Breast epithelium (tissue), 3 donors: ENCODE results near the gene CELA1.
"Not testable (repeated sequence)": the region's sequence is repeated elsewhere in the genome, so short reads cannot be mapped to it uniquely, and the experiment has no call there.

Experiments
- POLR2A ChIP-seq: fragments of 450-650 bp; IDR thresholded peaks from one replicate; pipeline ENCODE4 v1.6.1; 2016; ENCODE audit warnings: antibody characterized with exemption, mild to moderate bottlenecking, moderate library complexity
- POLR2AphosphoS5 ChIP-seq, 3 donors: sonication (generic); formaldehyde crosslinking; IDR thresholded peaks; one replicate each; pipeline ENCODE4 v1.6.1; 2017; ENCODE audit warnings: antibody characterized with exemption in 3 of 3
- TF ChIP-seq, protein P1 (sequence below), 3 donors: fragments of 450-650 bp; IDR thresholded peaks; one replicate each; pipeline ENCODE4 v1.5.1; 2016 to 2017; ENCODE audit warnings: antibody characterized with exemption in 3 of 3, mild to moderate bottlenecking in 3 of 3, moderate library complexity in 3 of 3

DNA sequence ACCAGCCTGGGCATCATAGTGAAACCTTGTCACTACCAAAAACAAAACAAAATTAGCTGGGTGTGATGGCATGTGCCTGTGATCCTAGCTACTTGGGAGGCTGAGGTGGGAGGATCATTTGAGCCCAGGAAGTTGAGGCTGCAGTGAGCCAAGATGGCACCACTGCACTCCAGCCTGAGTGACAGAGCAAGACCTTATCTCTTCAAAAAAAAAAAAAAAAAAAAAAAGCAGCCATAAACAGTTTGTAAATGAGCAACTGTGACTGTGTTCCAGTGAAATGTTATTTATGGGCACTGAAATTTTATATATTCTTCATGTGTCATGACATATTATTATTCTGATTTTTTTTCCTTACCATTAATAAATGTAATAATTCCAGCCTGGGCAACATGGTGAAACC is 9.1 kb downstream of the CELA1 start:
- not testable (repeated sequence) for TF ChIP-seq POLR2AphosphoS5 (IDR thresholded peaks at IDR 0.05); POLR2A
- TF ChIP-seq, protein P1, sequence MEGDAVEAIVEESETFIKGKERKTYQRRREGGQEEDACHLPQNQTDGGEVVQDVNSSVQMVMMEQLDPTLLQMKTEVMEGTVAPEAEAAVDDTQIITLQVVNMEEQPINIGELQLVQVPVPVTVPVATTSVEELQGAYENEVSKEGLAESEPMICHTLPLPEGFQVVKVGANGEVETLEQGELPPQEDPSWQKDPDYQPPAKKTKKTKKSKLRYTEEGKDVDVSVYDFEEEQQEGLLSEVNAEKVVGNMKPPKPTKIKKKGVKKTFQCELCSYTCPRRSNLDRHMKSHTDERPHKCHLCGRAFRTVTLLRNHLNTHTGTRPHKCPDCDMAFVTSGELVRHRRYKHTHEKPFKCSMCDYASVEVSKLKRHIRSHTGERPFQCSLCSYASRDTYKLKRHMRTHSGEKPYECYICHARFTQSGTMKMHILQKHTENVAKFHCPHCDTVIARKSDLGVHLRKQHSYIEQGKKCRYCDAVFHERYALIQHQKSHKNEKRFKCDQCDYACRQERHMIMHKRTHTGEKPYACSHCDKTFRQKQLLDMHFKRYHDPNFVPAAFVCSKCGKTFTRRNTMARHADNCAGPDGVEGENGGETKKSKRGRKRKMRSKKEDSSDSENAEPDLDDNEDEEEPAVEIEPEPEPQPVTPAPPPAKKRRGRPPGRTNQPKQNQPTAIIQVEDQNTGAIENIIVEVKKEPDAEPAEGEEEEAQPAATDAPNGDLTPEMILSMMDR (IDR thresholded peaks at IDR 0.05): not testable (repeated sequence)
